H9 (cell line): ENCODE results near the gene GPR21. TPM values are rescaled to one million over a fixed set of nuclear protein-coding genes. Genes with fewer than 3 reads are reported as not detected.

Experiments used
- DNase-seq: peaks from one replicate; pipeline ENCODE4 v3.0.0-alpha.2; 2017
- H2AFZ ChIP-seq: one replicate; pipeline ENCODE4 v1.6.1; 2013; ENCODE audit warnings: mild to moderate bottlenecking, low read length, control low read depth, moderate library complexity
- H2AK5ac ChIP-seq: 2 replicates; pipeline ENCODE4 v1.6.1; 2013; ENCODE audit warnings: low read length, control low read depth, mixed read lengths; ENCODE audit not compliant: insufficient read length
- H2BK120ac ChIP-seq: one replicate; pipeline ENCODE4 v1.6.1; 2013; ENCODE audit warnings: low read depth, mild to moderate bottlenecking, low read length, control low read depth, inconsistent platforms; ENCODE audit not compliant: poor library complexity, severe bottlenecking
- H2BK12ac ChIP-seq: 2 replicates; pipeline ENCODE4 v1.6.1; 2013; ENCODE audit warnings: low read length, control low read depth, mixed read lengths, low read depth; ENCODE audit not compliant: insufficient read length
- H2BK15ac ChIP-seq: 2 replicates; pipeline ENCODE4 v1.6.1; 2013; ENCODE audit warnings: low read depth, low read length, control low read depth
- H2BK20ac ChIP-seq: one replicate; pipeline ENCODE4 v1.6.1; 2013; ENCODE audit warnings: low read depth, mild to moderate bottlenecking, low read length, control low read depth, inconsistent platforms; ENCODE audit not compliant: poor library complexity, severe bottlenecking
- H2BK5ac ChIP-seq: 2 replicates; pipeline ENCODE4 v1.6.1; 2013; ENCODE audit warnings: low read length, control low read depth, mixed read lengths; ENCODE audit not compliant: insufficient read length
- H3K14ac ChIP-seq: 2 replicates; pipeline ENCODE4 v1.6.1; 2013; ENCODE audit warnings: low read length, control low read depth; ENCODE audit not compliant: insufficient read depth
- H3K18ac ChIP-seq: 2 replicates; pipeline ENCODE4 v1.6.1; 2013; ENCODE audit warnings: low read depth, mild to moderate bottlenecking, mixed read lengths, low read length, control low read depth; ENCODE audit not compliant: insufficient read length
- H3K23ac ChIP-seq: 2 replicates; pipeline ENCODE4 v1.6.1; 2013; ENCODE audit warnings: low read length, control low read depth, mixed read lengths, low read depth; ENCODE audit not compliant: insufficient read length
- H3K23me2 ChIP-seq: 2 replicates; pipeline ENCODE4 v1.6.1; 2013; ENCODE audit warnings: low read depth, mild to moderate bottlenecking, mixed read lengths, low read length, control low read depth; ENCODE audit not compliant: insufficient read length, poor library complexity, severe bottlenecking
- H3K27ac ChIP-seq: 2 replicates; pipeline ENCODE4 v1.5.1; 2013; ENCODE audit warnings: low read length, control low read depth, mixed read lengths, low read depth; ENCODE audit not compliant: insufficient read length
- H3K27me3 ChIP-seq: 2 replicates; pipeline ENCODE4 v1.6.1; 2013; ENCODE audit warnings: low read length, control low read depth, inconsistent platforms; ENCODE audit not compliant: insufficient read depth
- H3K4ac ChIP-seq: 2 replicates; pipeline ENCODE4 v1.6.1; 2013; ENCODE audit warnings: low read depth, mild to moderate bottlenecking, control low read depth, inconsistent platforms, low read length, moderate library complexity
- H3K4me1 ChIP-seq: 2 replicates; pipeline ENCODE4 v1.6.1; 2013; ENCODE audit warnings: low read length, control low read depth, inconsistent platforms; ENCODE audit not compliant: insufficient read depth
- H3K4me2 ChIP-seq: 2 replicates; pipeline ENCODE4 v1.6.1; 2013; ENCODE audit warnings: low read length, control low read depth, mixed read lengths; ENCODE audit not compliant: insufficient read length, insufficient read depth
- H3K56ac ChIP-seq: 2 replicates; pipeline ENCODE4 v1.6.1; 2013; ENCODE audit warnings: low read depth, mild to moderate bottlenecking, mixed read lengths, low read length, control low read depth; ENCODE audit not compliant: insufficient read length
- H3K79me1 ChIP-seq: 2 replicates; pipeline ENCODE4 v1.6.1; 2013; ENCODE audit warnings: low read depth, mild to moderate bottlenecking, moderate library complexity, low read length, control low read depth, inconsistent platforms; ENCODE audit not compliant: insufficient read depth, poor library complexity, severe bottlenecking
- H3K79me2 ChIP-seq: 2 replicates; pipeline ENCODE4 v1.6.1; 2013; ENCODE audit warnings: low read length, control low read depth, inconsistent platforms; ENCODE audit not compliant: insufficient read depth
- H3K9ac ChIP-seq: 2 replicates; pipeline ENCODE4 v1.6.1; 2013; ENCODE audit warnings: low read length, control low read depth, mixed read lengths; ENCODE audit not compliant: insufficient read length; ENCODE audit errors: extremely low read depth
- H3K9me3 ChIP-seq: one replicate; pipeline ENCODE4 v1.6.1; 2013; ENCODE audit warnings: low read depth, low read length, inconsistent platforms; ENCODE audit not compliant: control insufficient read depth
- H3T11ph ChIP-seq: one replicate; pipeline ENCODE4 v1.6.1; 2013; ENCODE audit warnings: mild to moderate bottlenecking, low read length, control low read depth, inconsistent platforms
- H4K20me1 ChIP-seq: one replicate; pipeline ENCODE4 v1.6.1; 2013; ENCODE audit not compliant: control insufficient read depth, insufficient read length, insufficient read depth
- H4K5ac ChIP-seq: 2 replicates; pipeline ENCODE4 v1.6.1; 2013; ENCODE audit warnings: low read depth, mild to moderate bottlenecking, mixed read lengths, low read length, control low read depth; ENCODE audit not compliant: insufficient read length
- H4K8ac ChIP-seq: replicated peaks from 2 replicates; pipeline ENCODE4 v1.6.1; 2013; ENCODE audit warnings: low read length, control low read depth, mixed read lengths, low read depth; ENCODE audit not compliant: insufficient read length
- H4K91ac ChIP-seq: 2 replicates; pipeline ENCODE4 v1.6.1; 2013; ENCODE audit warnings: low read depth, mild to moderate bottlenecking, moderate library complexity, mixed read lengths, low read length, control low read depth; ENCODE audit not compliant: insufficient read length
- H3K27ac Mint-ChIP-seq, 3 experiments: 2 replicates in 2 of 3; 3 replicates in 1 of 3; pipeline ENCODE4 v1.8.0; 2020 to 2021; ENCODE audit warnings: mixed read lengths in 3 of 3, mild to moderate bottlenecking in 1 of 3, moderate library complexity in 1 of 3
- H3K27me3 Mint-ChIP-seq: 2 replicates; pipeline ENCODE4 v1.8.0; 2021; ENCODE audit warnings: low read depth, mild to moderate bottlenecking, moderate library complexity, mixed read lengths
- H3K36me3 Mint-ChIP-seq, 3 experiments: 2 replicates in 2 of 3; 3 replicates in 1 of 3; pipeline ENCODE4 v1.8.0; 2020 to 2021; ENCODE audit warnings: low read depth in 3 of 3, mixed read lengths in 3 of 3; ENCODE audit not compliant: insufficient read depth in 1 of 3
- H3K4me1 Mint-ChIP-seq, 2 experiments: 2 replicates each; pipeline ENCODE4 v1.8.0; 2020; ENCODE audit warnings: mixed read lengths in 2 of 2
- H3K4me3 Mint-ChIP-seq, 2 experiments: 2 replicates in 1 of 2; 3 replicates in 1 of 2; pipeline ENCODE4 v1.8.0; 2020 to 2021; ENCODE audit warnings: mild to moderate bottlenecking in 2 of 2, mixed read lengths in 2 of 2, moderate library complexity in 1 of 2
- H3K9me3 Mint-ChIP-seq, 2 experiments: 2 replicates in 1 of 2; 3 replicates in 1 of 2; pipeline ENCODE4 v1.8.0; 2020; ENCODE audit warnings: mild to moderate bottlenecking in 2 of 2, mixed read lengths in 2 of 2, moderate library complexity in 1 of 2
- WGBS: extraction: QIAGEN DNeasy Blood & Tissue Kit; methylation state at CpG from one replicate; pipeline ENCODE4 v1.1.7; 2013; ENCODE audit warnings: missing lambda C conversion rate, low lambda C conversion rate, mixed read lengths; ENCODE audit not compliant: insufficient read length; ENCODE audit errors: extremely low coverage; 5-methylcytosine and 5-hydroxymethylcytosine counted together
- total RNA-seq: library from RNA; stranded (reverse); gene quantifications from 2 replicates; pipeline ENCODE4 v1.2.1, GENCODE V29; 2021
- TF ChIP-seq, protein P1 (sequence below): fragments of 200-600 bp; sonication (generic); conservative IDR thresholded peaks from 3 replicates; pipeline ENCODE4 v1.8.0; 2021; ENCODE audit warnings: antibody characterized with exemption, mild to moderate bottlenecking

The GPR21 gene
- total RNA-seq, 1 experiment from 2014 or later = 0.87 TPM

DNA sequence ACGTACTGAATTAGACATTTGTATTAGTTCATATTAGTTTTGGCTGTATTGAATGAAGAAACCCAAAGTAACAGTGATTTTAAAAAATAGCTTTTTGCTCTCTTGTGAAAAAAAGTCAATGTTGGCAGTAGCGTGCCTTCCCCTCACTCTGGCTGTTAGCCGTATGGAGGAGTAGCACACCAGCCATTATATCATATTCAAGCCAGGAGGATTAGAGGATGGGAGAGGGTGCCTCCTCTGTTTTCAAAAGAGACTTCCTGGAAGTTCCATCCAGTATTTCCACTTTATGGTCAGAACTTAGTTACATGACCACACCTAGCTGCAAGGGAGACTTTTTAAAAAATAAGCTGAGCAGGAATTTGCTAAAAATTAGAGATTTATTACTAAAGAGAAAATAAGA, 41.2 kb downstream of the GPR21 start:
- H3K4ac ChIP-seq = no peak overlapping the region
- H2AK5ac ChIP-seq = no peak overlapping the region
- H3K9ac ChIP-seq = no peak overlapping the region
- H3K14ac ChIP-seq = no peak overlapping the region
- no CpG with 5 or more reads among the region's 3 CpGs for WGBS
- H3T11ph ChIP-seq = no peak overlapping the region
- H3K56ac ChIP-seq = no peak overlapping the region
- Mint-ChIP-seq H3K27ac (peak overlapping the region in 2 of 3 experiments; percentile 77 to 86; a peak in 4 of 7 replicates), H3K9me3 (no peaks in the 10 kb centered on the region), H3K4me1 (peaks cover 49 to 57% of the 10 kb centered on the region in 2 experiments), H3K4me3 (peak overlapping the region in 1 of 2 experiments; percentile 38; a peak in 2 of 5 replicates), H3K27me3 (no peaks in the 10 kb centered on the region), H3K36me3 (peaks cover 9 to 44% (median 38%) of the 10 kb centered on the region in 3 experiments; a peak in 6 of 7 replicates)
- H2BK15ac ChIP-seq = no peak overlapping the region
- H3K4me1 ChIP-seq = peaks cover 11% of the 10 kb centered on the region; the same call in 1 of the 2 replicates
- no peaks in the 10 kb centered on the region for H3K79me2 ChIP-seq
- TF ChIP-seq, protein P1, sequence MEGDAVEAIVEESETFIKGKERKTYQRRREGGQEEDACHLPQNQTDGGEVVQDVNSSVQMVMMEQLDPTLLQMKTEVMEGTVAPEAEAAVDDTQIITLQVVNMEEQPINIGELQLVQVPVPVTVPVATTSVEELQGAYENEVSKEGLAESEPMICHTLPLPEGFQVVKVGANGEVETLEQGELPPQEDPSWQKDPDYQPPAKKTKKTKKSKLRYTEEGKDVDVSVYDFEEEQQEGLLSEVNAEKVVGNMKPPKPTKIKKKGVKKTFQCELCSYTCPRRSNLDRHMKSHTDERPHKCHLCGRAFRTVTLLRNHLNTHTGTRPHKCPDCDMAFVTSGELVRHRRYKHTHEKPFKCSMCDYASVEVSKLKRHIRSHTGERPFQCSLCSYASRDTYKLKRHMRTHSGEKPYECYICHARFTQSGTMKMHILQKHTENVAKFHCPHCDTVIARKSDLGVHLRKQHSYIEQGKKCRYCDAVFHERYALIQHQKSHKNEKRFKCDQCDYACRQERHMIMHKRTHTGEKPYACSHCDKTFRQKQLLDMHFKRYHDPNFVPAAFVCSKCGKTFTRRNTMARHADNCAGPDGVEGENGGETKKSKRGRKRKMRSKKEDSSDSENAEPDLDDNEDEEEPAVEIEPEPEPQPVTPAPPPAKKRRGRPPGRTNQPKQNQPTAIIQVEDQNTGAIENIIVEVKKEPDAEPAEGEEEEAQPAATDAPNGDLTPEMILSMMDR = no peak
- DNase-seq = no peak
- no peak overlapping the region for H4K8ac ChIP-seq
- H2BK5ac ChIP-seq = no peak overlapping the region
- no peak overlapping the region for H4K91ac ChIP-seq
- H2BK12ac ChIP-seq = no peak overlapping the region
- no peaks in the 10 kb centered on the region for H3K9me3 ChIP-seq
- no peak overlapping the region for H4K5ac ChIP-seq
- no peak overlapping the region for H2AFZ ChIP-seq
- H2BK20ac ChIP-seq = no peak overlapping the region
- H3K79me1 ChIP-seq = no peaks in the 10 kb centered on the region
- no peak overlapping the region for H2BK120ac ChIP-seq
- H3K27me3 ChIP-seq = no peaks in the 10 kb centered on the region
- H3K27ac ChIP-seq = no peak overlapping the region
- H3K23me2 ChIP-seq = no peaks in the 10 kb centered on the region
- no peak overlapping the region for H3K23ac ChIP-seq
- H3K18ac ChIP-seq = no peak overlapping the region
- H3K4me2 ChIP-seq = no peak overlapping the region
- H4K20me1 ChIP-seq = no peaks in the 10 kb centered on the region
